ENCODE data around the gene ETDB. TPM values are rescaled to one million over a fixed set of nuclear protein-coding genes. Genes with fewer than 3 reads are reported as not detected.

Gene ETDB
- polyA plus RNA-seq, 5 donors = 0.19 to 0.51 (median 0.39) TPM; not detected in 1

Other genes starting within 250 kb of the ETDB start
- gene MOSPD1, start 205.3 kb downstream of the ETDB start, polyA plus RNA-seq (ENCODE audit: insufficient read depth in 1 of 5, insufficient read length in 5 of 5, low replicate concordance in 1 of 5) = 10 to 100 TPM; 12.3 to 16.4 (median 14.9) TPM
- gene SMIM10, start 129.5 kb downstream of the ETDB start, polyA plus RNA-seq (ENCODE audit: insufficient read depth in 1 of 5, insufficient read length in 5 of 5, low replicate concordance in 1 of 5) = 1 to 10 TPM; 6.5 to 8.5 (median 8.2) TPM
- gene RTL8B, start 98.0 kb downstream of the ETDB start, polyA plus RNA-seq (ENCODE audit: insufficient read depth in 1 of 5, insufficient read length in 5 of 5, low replicate concordance in 1 of 5) = 10 to 100 TPM; 16.2 to 22.5 (median 19.0) TPM
- gene RTL8C, start 88.2 kb downstream of the ETDB start, polyA plus RNA-seq (ENCODE audit: insufficient read depth in 1 of 5, insufficient read length in 5 of 5, low replicate concordance in 1 of 5) = 100 to 1,000 TPM; 156 to 284 (median 190) TPM
- 10 to 100 TPM; 63.1 to 89.4 (median 71.2) TPM for gene RTL8A, start 68.4 kb downstream of the ETDB start, polyA plus RNA-seq (ENCODE audit: insufficient read depth in 1 of 5, insufficient read length in 5 of 5, low replicate concordance in 1 of 5)
- gene SMIM10L2B, start 21.8 kb downstream of the ETDB start, polyA plus RNA-seq (ENCODE audit: insufficient read depth in 1 of 5, insufficient read length in 5 of 5, low replicate concordance in 1 of 5) = 1 to 10 TPM; 3.6 to 5.0 (median 4.3) TPM
- gene CT55, start 50.9 kb upstream of the ETDB start, polyA plus RNA-seq (ENCODE audit: insufficient read depth in 1 of 5, insufficient read length in 5 of 5, low replicate concordance in 1 of 5) = under 1 TPM in 3 of 5 donors, not detected in 2; 0.13 to 0.50 (median 0.33) TPM
- gene ETDA, start 131.5 kb upstream of the ETDB start, polyA plus RNA-seq (ENCODE audit: insufficient read depth in 1 of 5, insufficient read length in 5 of 5, low replicate concordance in 1 of 5) = under 1 TPM; 0.21 to 0.75 (median 0.33) TPM
- gene ETDC, start 189.0 kb upstream of the ETDB start, polyA plus RNA-seq (ENCODE audit: insufficient read depth in 1 of 5, insufficient read length in 5 of 5, low replicate concordance in 1 of 5) = under 1 TPM in 1 of 5 donors, not detected in 4; 0.69 TPM
- gene ZNF75D, start 223.6 kb upstream of the ETDB start, polyA plus RNA-seq (ENCODE audit: insufficient read depth in 1 of 5, insufficient read length in 5 of 5, low replicate concordance in 1 of 5) = 10 to 100 TPM; 22.6 to 28.9 (median 28.7) TPM
- gene ZNF449, start 224.3 kb upstream of the ETDB start, polyA plus RNA-seq (ENCODE audit: insufficient read depth in 1 of 5, insufficient read length in 5 of 5, low replicate concordance in 1 of 5) = 10 to 100 TPM in 4 of 5 donors, 1 to 10 TPM in 1; 9.1 to 16.7 (median 11.6) TPM

Measured in right lung (tissue), 5 donors.